Measurements from ENCODE around the gene TNIP3.

The TNIP3 gene

GRCh38 chr4:121150486-121150885 lies 13.6 kb downstream of the TNIP3 start:
- H3K27ac ChIP-seq, result no peak overlapping the region
- no peaks in the 10 kb centered on the region for H3K27me3 ChIP-seq
- no peaks in the 10 kb centered on the region for H3K9me3 ChIP-seq
- H3K4me1 ChIP-seq (ENCODE audit: control insufficient read depth in 1 of 2, insufficient read depth in 1 of 2, low read depth in 1 of 2, low read length in 1 of 2), result peaks cover 0 to 12% of the 10 kb centered on the region in 2 experiments
- TF ChIP-seq, protein P1, sequence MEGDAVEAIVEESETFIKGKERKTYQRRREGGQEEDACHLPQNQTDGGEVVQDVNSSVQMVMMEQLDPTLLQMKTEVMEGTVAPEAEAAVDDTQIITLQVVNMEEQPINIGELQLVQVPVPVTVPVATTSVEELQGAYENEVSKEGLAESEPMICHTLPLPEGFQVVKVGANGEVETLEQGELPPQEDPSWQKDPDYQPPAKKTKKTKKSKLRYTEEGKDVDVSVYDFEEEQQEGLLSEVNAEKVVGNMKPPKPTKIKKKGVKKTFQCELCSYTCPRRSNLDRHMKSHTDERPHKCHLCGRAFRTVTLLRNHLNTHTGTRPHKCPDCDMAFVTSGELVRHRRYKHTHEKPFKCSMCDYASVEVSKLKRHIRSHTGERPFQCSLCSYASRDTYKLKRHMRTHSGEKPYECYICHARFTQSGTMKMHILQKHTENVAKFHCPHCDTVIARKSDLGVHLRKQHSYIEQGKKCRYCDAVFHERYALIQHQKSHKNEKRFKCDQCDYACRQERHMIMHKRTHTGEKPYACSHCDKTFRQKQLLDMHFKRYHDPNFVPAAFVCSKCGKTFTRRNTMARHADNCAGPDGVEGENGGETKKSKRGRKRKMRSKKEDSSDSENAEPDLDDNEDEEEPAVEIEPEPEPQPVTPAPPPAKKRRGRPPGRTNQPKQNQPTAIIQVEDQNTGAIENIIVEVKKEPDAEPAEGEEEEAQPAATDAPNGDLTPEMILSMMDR (IDR thresholded peaks at IDR 0.05), result no peak
- H3K36me3 ChIP-seq, result no peaks in the 10 kb centered on the region
- H3K4me3 ChIP-seq (ENCODE audit: low read depth in 1 of 2, low read length in 1 of 2), result no peak overlapping the region

DNA sequence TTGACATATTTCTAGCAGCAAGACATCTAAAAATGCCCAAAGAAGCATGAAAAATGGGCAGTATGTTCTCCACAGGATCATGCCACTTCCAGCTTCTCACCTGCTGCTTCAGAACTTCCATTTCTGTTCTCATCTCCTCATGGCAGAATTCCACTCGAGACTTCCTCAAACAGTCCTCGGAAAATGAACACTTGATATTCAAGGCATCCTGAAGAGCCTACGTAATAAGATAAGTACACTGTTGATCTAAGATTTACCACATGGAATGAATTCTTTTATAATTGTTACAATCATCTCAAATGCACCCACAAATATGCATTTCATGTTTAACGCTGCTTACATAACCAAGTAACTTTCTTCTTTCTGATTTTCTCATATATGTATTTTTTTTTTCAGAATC lies 14.1 kb downstream of the TNIP3 start:
- no peak overlapping the region for H3K4me3 ChIP-seq (ENCODE audit: low read depth in 1 of 2, low read length in 1 of 2)
- no peak overlapping the region for H3K27ac ChIP-seq
- no peaks in the 10 kb centered on the region for H3K36me3 ChIP-seq
- TF ChIP-seq, protein P1 (IDR thresholded peaks at IDR 0.05), result no peak
- H3K27me3 ChIP-seq, result no peaks in the 10 kb centered on the region
- no peaks in the 10 kb centered on the region for H3K9me3 ChIP-seq
- peaks cover 0 to 12% of the 10 kb centered on the region in 2 experiments for H3K4me1 ChIP-seq (ENCODE audit: control insufficient read depth in 1 of 2, insufficient read depth in 1 of 2, low read depth in 1 of 2, low read length in 1 of 2)

DNA sequence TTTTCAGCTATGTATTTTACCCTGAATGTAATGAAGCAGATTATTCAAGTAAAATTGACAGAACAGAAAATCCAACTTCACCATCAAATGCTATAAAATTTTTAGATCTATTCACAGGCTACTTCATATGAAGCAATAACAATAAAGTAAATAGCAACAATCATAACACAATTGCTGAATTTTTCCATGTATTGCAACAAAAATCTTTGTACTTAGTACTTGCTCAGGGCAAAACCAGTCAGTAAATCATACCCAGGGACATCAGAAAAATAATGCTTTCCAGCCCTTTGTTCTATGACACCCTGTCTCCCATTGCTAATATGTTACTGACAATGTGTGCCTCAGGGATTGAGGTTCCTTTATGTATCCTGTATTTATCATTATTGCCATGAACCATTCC lies 15.5 kb downstream of the TNIP3 start:
- TF ChIP-seq, protein P1 (IDR thresholded peaks at IDR 0.05), result no peak
- no peak overlapping the region for H3K27ac ChIP-seq

DNA sequence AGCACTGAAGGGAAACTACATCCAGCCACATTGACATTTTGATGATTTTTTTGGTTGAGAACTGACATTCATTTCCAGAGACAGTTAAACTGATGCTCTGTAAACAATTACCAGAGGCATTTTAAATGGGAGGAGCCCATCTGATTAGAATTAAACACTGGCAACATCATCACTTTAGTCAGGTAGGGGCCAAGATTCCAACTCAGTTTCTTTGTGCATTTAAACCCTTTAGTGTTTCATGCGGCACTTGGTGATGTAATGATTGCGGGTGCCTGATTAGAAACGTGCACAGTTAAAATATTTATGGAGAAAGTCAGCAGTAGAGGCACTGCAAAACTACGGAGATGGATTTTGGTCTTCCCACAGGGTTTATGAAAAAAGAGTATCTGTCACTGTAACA lies 16.1 kb downstream of the TNIP3 start:
- Histone ChIP-seq H3K27ac (no peak overlapping the region), H3K4me3 (ENCODE audit: low read depth in 1 of 2, low read length in 1 of 2) (no peak overlapping the region), H3K4me1 (ENCODE audit: control insufficient read depth in 1 of 2, insufficient read depth in 1 of 2, low read depth in 1 of 2, low read length in 1 of 2) (no peaks in the 10 kb centered on the region), H3K9me3 (no peaks in the 10 kb centered on the region), H3K27me3 (no peaks in the 10 kb centered on the region), H3K36me3 (no peaks in the 10 kb centered on the region)
- TF ChIP-seq, protein P1 (IDR thresholded peaks at IDR 0.05), result no peak

More for the DNA sequence above, 15.5 kb downstream of the TNIP3 start:
- no peaks in the 10 kb centered on the region for H3K9me3 ChIP-seq
- H3K4me1 ChIP-seq (ENCODE audit: control insufficient read depth in 1 of 2, insufficient read depth in 1 of 2, low read depth in 1 of 2, low read length in 1 of 2), result peaks cover 0 to 3% of the 10 kb centered on the region in 2 experiments
- H3K27me3 ChIP-seq, result no peaks in the 10 kb centered on the region
- H3K36me3 ChIP-seq, result no peaks in the 10 kb centered on the region
- no peak overlapping the region for H3K4me3 ChIP-seq (ENCODE audit: low read depth in 1 of 2, low read length in 1 of 2)

- TF ChIP-seq, protein P1 (IDR thresholded peaks at IDR 0.05), result no peak
- H3K4me3 ChIP-seq (ENCODE audit: low read depth in 1 of 2, low read length in 1 of 2), result no peak overlapping the region
- no peaks in the 10 kb centered on the region for H3K9me3 ChIP-seq
- H3K27ac ChIP-seq, result no peak overlapping the region
- no peaks in the 10 kb centered on the region for H3K4me1 ChIP-seq (ENCODE audit: control insufficient read depth in 1 of 2, insufficient read depth in 1 of 2, low read depth in 1 of 2, low read length in 1 of 2)
- no peaks in the 10 kb centered on the region for H3K36me3 ChIP-seq
- no peaks in the 10 kb centered on the region for H3K27me3 ChIP-seq
Measured at GRCh38 chr4:121146530-121146929, 17.6 kb downstream of the TNIP3 start.

GRCh38 chr4:121145430-121145829 lies 18.7 kb downstream of the TNIP3 start:
- H3K9me3 ChIP-seq, result no peaks in the 10 kb centered on the region
- TF ChIP-seq, protein P1 (IDR thresholded peaks at IDR 0.05), result no peak
- H3K27me3 ChIP-seq, result no peaks in the 10 kb centered on the region
- no peak overlapping the region for H3K27ac ChIP-seq
- H3K36me3 ChIP-seq, result no peaks in the 10 kb centered on the region
- H3K4me1 ChIP-seq (ENCODE audit: control insufficient read depth in 1 of 2, insufficient read depth in 1 of 2, low read depth in 1 of 2, low read length in 1 of 2), result no peaks in the 10 kb centered on the region
- H3K4me3 ChIP-seq (ENCODE audit: low read depth in 1 of 2, low read length in 1 of 2), result no peak overlapping the region
